Measurements from ENCODE around the gene VTCN1.

VTCN1 gene

DNA sequence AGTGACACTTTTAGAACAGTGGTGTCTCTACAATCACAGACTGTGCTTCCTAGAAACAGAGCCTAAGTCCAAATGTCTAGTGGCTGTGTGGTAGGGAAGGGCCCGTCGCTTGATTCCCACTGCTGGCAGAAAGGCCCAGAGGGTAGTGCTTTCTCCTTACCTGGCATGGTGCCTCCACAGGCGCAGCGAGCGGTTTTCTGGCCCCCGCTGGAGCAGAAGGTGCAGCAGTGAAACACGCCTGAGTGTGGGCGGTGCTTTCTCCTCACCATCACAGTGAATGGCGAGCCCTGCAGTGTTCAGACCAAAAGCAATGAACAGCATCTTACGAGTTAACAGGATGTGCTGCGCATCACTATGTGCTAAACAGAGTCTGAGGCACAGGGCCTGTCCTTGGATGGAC, 97.5 kb downstream of the VTCN1 start:
- in situ Hi-C loops (cut with MboI; ENCODE audit: low sequenced_read_pairs, unreplicated experiment), result loop anchor here (10.0 kb wide), 1 partner anchor 58 kb away; no protein-coding TSS in a partner anchor
- DNase-seq (ENCODE audit: low spot score), result no peak
- no peak for TF ChIP-seq CTCF (IDR thresholded peaks at IDR 0.05; ENCODE audit: borderline replicate concordance, control extremely low read depth, extremely low read depth, insufficient read depth, missing control alignments)

DNA sequence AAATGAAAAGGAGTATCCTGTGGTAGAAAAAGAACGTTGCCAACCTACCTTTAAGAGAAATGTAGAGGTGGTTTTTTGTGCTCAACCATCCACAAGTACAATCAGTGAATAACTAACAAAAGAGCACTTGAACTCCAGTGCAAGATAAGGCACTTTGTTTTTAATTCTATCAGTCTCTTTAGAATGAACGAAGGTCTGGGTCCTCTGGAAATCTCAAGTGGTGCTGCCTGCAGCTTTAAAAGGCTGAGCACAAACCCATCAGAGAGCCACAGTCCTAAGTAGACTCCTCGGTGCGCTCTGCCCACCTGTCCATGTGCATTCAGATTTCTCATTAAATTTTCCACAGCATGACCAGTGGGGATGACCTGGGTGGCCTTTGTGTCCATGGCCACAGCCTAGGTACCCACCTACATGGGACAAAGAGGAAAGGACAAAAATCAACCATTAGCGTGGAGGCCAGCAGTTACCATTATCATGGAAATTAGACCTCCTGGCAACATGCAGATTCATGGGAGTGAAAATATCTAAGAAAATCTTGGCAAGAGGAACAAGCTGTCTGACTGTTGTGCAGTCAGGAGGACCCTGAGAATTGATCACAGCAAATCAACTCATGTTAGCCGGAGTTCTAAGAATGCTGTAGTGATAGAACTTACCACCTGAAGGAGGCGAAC, 98.5 kb downstream of the VTCN1 start:
- no peak for DNase-seq (ENCODE audit: low spot score)
- in situ Hi-C loops (cut with MboI; ENCODE audit: low sequenced_read_pairs, unreplicated experiment), result loop anchor here (10.0 kb wide), 1 partner anchor 57 kb away; no protein-coding TSS in a partner anchor
- TF ChIP-seq CTCF (IDR thresholded peaks at IDR 0.05; ENCODE audit: borderline replicate concordance, control extremely low read depth, extremely low read depth, insufficient read depth, missing control alignments), result no peak

DNA sequence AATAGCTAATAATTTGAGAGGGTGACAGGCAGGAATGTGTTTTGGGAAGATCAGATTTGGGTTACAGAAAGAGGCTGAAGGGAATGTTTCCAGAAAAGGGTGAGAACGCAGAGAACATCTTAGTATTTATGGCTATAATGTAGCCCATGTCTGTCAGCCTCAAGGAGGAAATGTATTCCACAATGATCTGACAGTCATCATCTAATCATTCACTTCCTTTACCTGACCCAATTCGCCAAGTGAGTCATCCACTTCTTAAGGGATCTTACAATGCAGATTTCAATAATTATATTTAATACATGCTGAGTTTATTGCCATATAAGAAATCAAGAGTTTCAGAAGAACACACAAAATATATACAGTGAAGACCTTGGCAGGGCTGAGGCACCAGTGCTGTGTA, 100.0 kb downstream of the VTCN1 start:
- no peak for TF ChIP-seq CTCF (IDR thresholded peaks at IDR 0.05; ENCODE audit: borderline replicate concordance, control extremely low read depth, extremely low read depth, insufficient read depth, missing control alignments)
- in situ Hi-C loops (cut with MboI; ENCODE audit: low sequenced_read_pairs, unreplicated experiment), result loop anchor here (10.0 kb wide), 1 partner anchor 56 kb away; no protein-coding TSS in a partner anchor
- no peak for DNase-seq (ENCODE audit: low spot score)

GRCh38 chr1:117107364-117107763, 103.4 kb downstream of the VTCN1 start:
- TF ChIP-seq CTCF (IDR thresholded peaks at IDR 0.05; ENCODE audit: borderline replicate concordance, control extremely low read depth, extremely low read depth, insufficient read depth, missing control alignments), result no peak
- DNase-seq (ENCODE audit: low spot score), result no peak
- in situ Hi-C loops (cut with MboI; ENCODE audit: low sequenced_read_pairs, unreplicated experiment), result no loop called here

DNA sequence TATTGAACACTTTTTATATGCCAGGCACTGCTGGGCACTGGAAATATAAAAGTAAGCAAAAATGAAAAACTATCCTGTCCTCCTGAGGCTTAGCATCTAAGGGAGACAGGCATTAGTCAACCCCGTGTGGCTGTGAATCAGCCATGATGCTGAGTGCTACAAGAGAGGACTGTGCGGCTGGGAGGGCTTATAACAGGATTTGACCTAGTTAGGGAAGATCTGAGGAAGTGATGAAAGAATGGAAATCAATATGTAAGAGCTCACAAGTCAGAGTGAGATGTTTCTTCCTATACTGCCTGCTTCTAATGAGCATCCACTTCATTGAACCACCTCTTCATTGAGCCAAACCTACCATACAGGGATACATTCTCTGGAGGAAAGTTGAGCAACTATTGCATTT, 104.2 kb downstream of the VTCN1 start:
- DNase-seq (ENCODE audit: low spot score), result no peak
- TF ChIP-seq CTCF (IDR thresholded peaks at IDR 0.05; ENCODE audit: borderline replicate concordance, control extremely low read depth, extremely low read depth, insufficient read depth, missing control alignments), result no peak
- in situ Hi-C loops (cut with MboI; ENCODE audit: low sequenced_read_pairs, unreplicated experiment), result no loop called here

DNA sequence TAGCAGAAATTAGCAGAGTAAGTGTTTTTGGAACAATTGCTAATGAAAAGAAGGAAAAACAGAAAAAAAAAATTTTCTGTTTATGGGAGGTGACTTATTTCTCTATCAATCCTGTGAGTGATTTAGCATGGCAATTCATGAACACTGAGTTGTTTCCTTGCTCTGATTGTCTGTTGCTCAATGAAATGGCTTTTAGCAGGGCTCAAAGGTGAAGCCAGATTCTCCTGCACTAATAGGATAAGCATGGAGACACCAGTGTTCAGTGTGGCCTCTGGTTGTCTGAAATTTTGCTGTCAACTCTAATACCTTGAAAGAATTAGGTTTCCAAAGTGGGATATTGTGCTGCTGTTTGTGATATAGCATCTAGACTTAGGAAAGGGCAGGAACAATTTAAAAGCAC, 105.0 kb downstream of the VTCN1 start:
- TF ChIP-seq CTCF (IDR thresholded peaks at IDR 0.05; ENCODE audit: borderline replicate concordance, control extremely low read depth, extremely low read depth, insufficient read depth, missing control alignments), result no peak
- in situ Hi-C loops (cut with MboI; ENCODE audit: low sequenced_read_pairs, unreplicated experiment), result no loop called here
- DNase-seq (ENCODE audit: low spot score), result no peak

Measured in GM13976 (cell line).